Gastroesophageal sphincter (tissue), 4 donors: ENCODE results near the gene NAPG. TPM values are rescaled to one million over a fixed set of nuclear protein-coding genes. Genes with fewer than 3 reads are reported as not detected.

Experiments
- ATAC-seq: fragments of 150-250 bp; one replicate; pipeline ENCODE4 v1.9.1; 2016; ENCODE audit warnings: mild to moderate bottlenecking, moderate library complexity
- H3K27ac ChIP-seq, 4 donors: fragments of 200-600 bp; sonication (generic) in 3 of 4; 1 replicate in 3 of 4; 2 replicates in 1 of 4; pipeline ENCODE4 v1.5.1; 2016 to 2019
- H3K27me3 ChIP-seq: fragments of 200-600 bp; sonication (generic); one replicate; pipeline ENCODE4 v1.5.1; 2019
- H3K36me3 ChIP-seq, 2 donors: fragments of 200-600 bp; sonication (generic); one replicate each; pipeline ENCODE4 v1.5.1; 2019; ENCODE audit warnings: control low read depth in 1 of 2
- H3K4me1 ChIP-seq, 3 donors: fragments of 200-600 bp; sonication (generic); 1 replicate in 2 of 3; 2 replicates in 1 of 3; pipeline ENCODE4 v1.5.1; 2016 to 2019; ENCODE audit warnings: control low read depth in 2 of 3
- H3K4me3 ChIP-seq, 2 donors: fragments of 200-600 bp; sonication (generic); one replicate each; pipeline ENCODE4 v1.5.1; 2019; ENCODE audit warnings: mild to moderate bottlenecking in 1 of 2, moderate library complexity in 1 of 2
- H3K9me3 ChIP-seq, 3 donors: fragments of 200-600 bp; sonication (generic); one replicate each; pipeline ENCODE4 v1.5.1; 2017 to 2019; ENCODE audit warnings: control low read depth in 2 of 3
- CTCF ChIP-seq, 4 experiments: fragments of 200-600 bp in 2 of 4; fragments of 450-650 bp in 2 of 4; sonication (generic) in 1 of 4; IDR thresholded peaks; one replicate each; pipeline ENCODE4 v1.5.1; 2017 to 2019; ENCODE audit warnings: antibody characterized with exemption in 4 of 4, mild to moderate bottlenecking in 2 of 4, moderate library complexity in 2 of 4
- EP300 ChIP-seq: sonication (generic); formaldehyde crosslinking; IDR thresholded peaks from one replicate; pipeline ENCODE4 v1.6.1; 2017; ENCODE audit warnings: antibody characterized with exemption, mild to moderate bottlenecking
- POLR2A ChIP-seq, 2 donors: fragments of 450-650 bp; IDR thresholded peaks; one replicate each; pipeline ENCODE4 v1.6.1; 2017; ENCODE audit warnings: antibody characterized with exemption in 2 of 2, mild to moderate bottlenecking in 2 of 2, moderate library complexity in 1 of 2
- POLR2AphosphoS5 ChIP-seq: sonication (generic); formaldehyde crosslinking; IDR thresholded peaks from one replicate; pipeline ENCODE4 v1.6.1; 2017; ENCODE audit warnings: antibody characterized with exemption
- WGBS, 2 donors: methylation state at CpG; one replicate each; pipeline ENCODE4 v1.1.5; 2018; ENCODE audit warnings: low coverage in 1 of 2; 5-methylcytosine and 5-hydroxymethylcytosine counted together
- total RNA-seq, 4 donors: library from RNA; depleted of rRNA; stranded (reverse); fragments of >200 nt; gene quantifications; one replicate each; pipeline ENCODE4 v1.1.0, GENCODE V29; 2016

NAPG gene
- total RNA-seq, 4 donors from 2014 or later: 39.2 to 57.5 (median 45.0) TPM

GRCh38 chr18:10524507-10525370, 1.1 kb upstream of the NAPG start:
- Histone ChIP-seq H3K27ac (peak overlapping the region in 3 of 4 donors; percentile 91 to 97 (median 95)), H3K27me3 (no peaks in the 10 kb centered on the region), H3K9me3 (no peaks in the 10 kb centered on the region), H3K4me3 (no peak overlapping the region), H3K36me3 (no peaks in the 10 kb centered on the region), H3K4me1 (peaks cover 0 to 55% (median 9%) of the 10 kb centered on the region in 3 donors)
- TF ChIP-seq POLR2AphosphoS5 (no peak), POLR2A (IDR thresholded peaks at IDR 0.05) (no peak), EP300 (no peak), CTCF (IDR thresholded peaks at IDR 0.05) (no peak)
- 43 to 45% methylated on average over 8 to 11 of the region's 11 CpGs for WGBS, 2 donors
- no peak for ATAC-seq

- Histone ChIP-seq H3K9me3 (no peaks in the 10 kb centered on the region), H3K27me3 (no peaks in the 10 kb centered on the region), H3K27ac (peak overlapping the region; percentile 91 to 99 (median 96)), H3K36me3 (no peaks in the 10 kb centered on the region), H3K4me1 (peaks cover 0 to 53% (median 7%) of the 10 kb centered on the region in 3 donors), H3K4me3 (peak overlapping the region; percentile 78 to 99)
- no peak for TF ChIP-seq EP300
- TF ChIP-seq POLR2AphosphoS5: no peak
- no peak for TF ChIP-seq CTCF (IDR thresholded peaks at IDR 0.05)
- no peak for ATAC-seq
- 50 to 63% methylated on average over 7 of the region's 7 CpGs for WGBS, 2 donors
Measured at GRCh38 chr18:10525371-10525691, 496 bp upstream of the NAPG start.

GRCh38 chr18:10526561-10526949, 728 bp downstream of the NAPG start:
- no peaks in the 10 kb centered on the region for H3K9me3 ChIP-seq
- H3K27ac ChIP-seq: peak overlapping the region; percentile 91 to 99 (median 96)
- WGBS, 2 donors: 0% methylated on average over 2 to 8 of the region's 11 CpGs
- H3K4me1 ChIP-seq: peaks cover 0 to 60% (median 7%) of the 10 kb centered on the region in 3 donors
- H3K27me3 ChIP-seq: no peaks in the 10 kb centered on the region
- H3K36me3 ChIP-seq: no peaks in the 10 kb centered on the region
- H3K4me3 ChIP-seq: peak overlapping the region; percentile 78 to 99
- no peak for TF ChIP-seq POLR2A (IDR thresholded peaks at IDR 0.05)
- TF ChIP-seq CTCF (IDR thresholded peaks at IDR 0.05): no peak
- ATAC-seq: no peak

GRCh38 chr18:10528439-10528838, 2.6 kb downstream of the NAPG start:
- Histone ChIP-seq H3K36me3 (no peaks in the 10 kb centered on the region), H3K27ac (no peak overlapping the region), H3K4me3 (no peak overlapping the region), H3K9me3 (no peaks in the 10 kb centered on the region), H3K4me1 (peaks cover 0 to 60% (median 7%) of the 10 kb centered on the region in 3 donors), H3K27me3 (no peaks in the 10 kb centered on the region)
- 62 to 71% methylated on average over 2 to 3 of the region's 3 CpGs for WGBS, 2 donors
- TF ChIP-seq EP300 (no peak), POLR2A (IDR thresholded peaks at IDR 0.05) (no peak), POLR2AphosphoS5 (no peak), CTCF (IDR thresholded peaks at IDR 0.05) (no peak)
- ATAC-seq: no peak

GRCh38 chr18:10530002-10530401, 4.2 kb downstream of the NAPG start:
- H3K36me3 ChIP-seq: peaks cover 0 to 6% of the 10 kb centered on the region in 2 donors
- H3K4me1 ChIP-seq: peaks cover 0 to 59% (median 7%) of the 10 kb centered on the region in 3 donors
- H3K9me3 ChIP-seq: no peaks in the 10 kb centered on the region
- no peaks in the 10 kb centered on the region for H3K27me3 ChIP-seq
- no peak for ATAC-seq
- TF ChIP-seq CTCF (IDR thresholded peaks at IDR 0.05) (no peak), POLR2AphosphoS5 (no peak), EP300 (no peak), POLR2A (IDR thresholded peaks at IDR 0.05) (no peak)
- no peak overlapping the region for H3K27ac ChIP-seq
- H3K4me3 ChIP-seq: no peak overlapping the region
- 67 to 86% methylated on average over 1 to 2 of the region's 3 CpGs for WGBS, 2 donors
